AG09309 (cell line): Measurements from ENCODE around the gene YPEL4.

Source experiments
- DNase-seq: peaks from one replicate; pipeline ENCODE4 v3.0.0-alpha.2; 2010; ENCODE audit warnings: low read depth
- H3K4me3 ChIP-seq: 2 replicates; pipeline ENCODE4 v1.5.1; 2011; ENCODE audit warnings: mild to moderate bottlenecking, low read depth, low read length, moderate library complexity; ENCODE audit not compliant: control insufficient read depth
- TF ChIP-seq, protein P1 (sequence below): IDR thresholded peaks from 2 replicates; pipeline ENCODE4 v1.5.1; 2011; ENCODE audit warnings: mild to moderate bottlenecking, low read depth, low read length, inconsistent platforms; ENCODE audit not compliant: insufficient read depth, control insufficient read depth; ENCODE audit errors: missing control alignments

YPEL4 gene

DNA sequence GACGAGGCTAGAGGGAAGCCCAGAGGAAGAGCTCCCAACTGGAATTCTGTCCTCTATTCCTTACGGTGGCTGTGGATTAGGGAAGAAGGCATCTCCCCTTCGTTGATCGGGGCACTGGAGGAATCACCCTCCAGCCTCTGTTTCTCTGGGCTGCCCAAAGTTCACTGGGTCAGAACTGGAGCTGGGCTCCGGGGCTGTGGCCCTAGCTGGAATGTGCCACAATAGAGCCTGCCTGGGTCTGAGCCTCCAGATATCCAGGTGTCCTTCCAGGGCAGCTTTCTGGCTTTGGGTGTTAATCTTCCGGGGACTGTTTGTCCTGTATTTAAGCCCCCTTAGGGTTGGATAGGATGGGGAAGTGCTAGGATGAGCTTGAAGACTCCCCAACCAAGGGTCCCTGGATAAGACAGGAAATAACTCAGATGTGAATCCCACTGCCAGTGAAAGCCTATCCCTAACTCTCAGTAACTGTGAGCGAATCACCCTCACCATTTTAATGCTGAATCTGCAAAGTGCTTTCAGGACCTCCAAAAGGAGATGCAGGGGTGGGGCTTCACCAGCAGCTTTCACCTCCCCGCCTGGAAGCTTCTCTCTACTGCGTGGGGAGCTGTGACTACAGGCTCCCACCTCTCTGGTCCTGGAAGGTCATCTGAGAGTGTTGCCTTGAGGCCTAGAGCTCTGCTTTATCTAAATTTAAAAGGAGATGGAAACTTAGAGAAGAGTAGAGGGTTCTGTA is 9.5 kb downstream of the YPEL4 start:
- H3K4me3 ChIP-seq = peak overlapping the region; percentile 97
- TF ChIP-seq, protein P1, sequence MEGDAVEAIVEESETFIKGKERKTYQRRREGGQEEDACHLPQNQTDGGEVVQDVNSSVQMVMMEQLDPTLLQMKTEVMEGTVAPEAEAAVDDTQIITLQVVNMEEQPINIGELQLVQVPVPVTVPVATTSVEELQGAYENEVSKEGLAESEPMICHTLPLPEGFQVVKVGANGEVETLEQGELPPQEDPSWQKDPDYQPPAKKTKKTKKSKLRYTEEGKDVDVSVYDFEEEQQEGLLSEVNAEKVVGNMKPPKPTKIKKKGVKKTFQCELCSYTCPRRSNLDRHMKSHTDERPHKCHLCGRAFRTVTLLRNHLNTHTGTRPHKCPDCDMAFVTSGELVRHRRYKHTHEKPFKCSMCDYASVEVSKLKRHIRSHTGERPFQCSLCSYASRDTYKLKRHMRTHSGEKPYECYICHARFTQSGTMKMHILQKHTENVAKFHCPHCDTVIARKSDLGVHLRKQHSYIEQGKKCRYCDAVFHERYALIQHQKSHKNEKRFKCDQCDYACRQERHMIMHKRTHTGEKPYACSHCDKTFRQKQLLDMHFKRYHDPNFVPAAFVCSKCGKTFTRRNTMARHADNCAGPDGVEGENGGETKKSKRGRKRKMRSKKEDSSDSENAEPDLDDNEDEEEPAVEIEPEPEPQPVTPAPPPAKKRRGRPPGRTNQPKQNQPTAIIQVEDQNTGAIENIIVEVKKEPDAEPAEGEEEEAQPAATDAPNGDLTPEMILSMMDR = no peak
- DNase-seq = no peak

DNA sequence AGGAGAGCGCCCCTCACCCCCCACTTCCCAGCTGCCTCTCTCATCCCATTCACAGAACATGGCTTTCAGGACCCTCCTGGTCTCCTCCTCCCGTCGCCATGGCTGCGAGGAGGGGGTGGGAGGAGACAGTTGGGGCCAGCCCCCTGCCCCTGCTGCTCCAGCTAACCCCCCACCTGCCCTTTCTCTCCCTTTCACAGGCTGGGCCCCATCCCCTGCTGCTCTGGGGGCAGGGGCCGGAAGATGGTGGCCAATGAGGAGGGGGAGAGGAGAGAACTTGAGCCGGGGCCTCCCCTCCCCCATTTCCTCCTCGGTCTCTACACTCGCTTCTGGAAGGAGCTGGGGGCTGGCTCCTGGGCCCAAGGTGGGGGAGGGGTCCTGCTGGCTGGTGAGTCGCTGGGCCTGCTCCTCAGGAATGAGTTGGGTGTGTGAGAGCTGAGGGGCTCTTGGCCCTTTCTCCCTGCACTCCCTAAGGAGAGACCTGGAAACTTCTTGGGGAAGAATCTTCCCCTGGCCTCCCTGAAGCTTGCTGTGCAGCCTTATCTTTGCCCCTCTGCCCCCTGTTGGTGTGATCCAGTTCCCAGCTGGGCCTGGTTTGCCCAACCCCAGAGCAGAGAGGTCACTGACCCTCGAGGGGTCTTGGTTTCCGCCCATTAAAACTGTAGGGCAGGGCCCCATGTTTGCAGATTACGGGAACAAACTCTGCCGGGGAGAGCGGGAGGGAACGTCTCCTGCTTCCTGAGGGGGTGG is 10.2 kb downstream of the YPEL4 start:
- H3K4me3 ChIP-seq = peak overlapping the region; percentile 97
- TF ChIP-seq, protein P1 = peak; percentile 2
- no peak for DNase-seq

DNA sequence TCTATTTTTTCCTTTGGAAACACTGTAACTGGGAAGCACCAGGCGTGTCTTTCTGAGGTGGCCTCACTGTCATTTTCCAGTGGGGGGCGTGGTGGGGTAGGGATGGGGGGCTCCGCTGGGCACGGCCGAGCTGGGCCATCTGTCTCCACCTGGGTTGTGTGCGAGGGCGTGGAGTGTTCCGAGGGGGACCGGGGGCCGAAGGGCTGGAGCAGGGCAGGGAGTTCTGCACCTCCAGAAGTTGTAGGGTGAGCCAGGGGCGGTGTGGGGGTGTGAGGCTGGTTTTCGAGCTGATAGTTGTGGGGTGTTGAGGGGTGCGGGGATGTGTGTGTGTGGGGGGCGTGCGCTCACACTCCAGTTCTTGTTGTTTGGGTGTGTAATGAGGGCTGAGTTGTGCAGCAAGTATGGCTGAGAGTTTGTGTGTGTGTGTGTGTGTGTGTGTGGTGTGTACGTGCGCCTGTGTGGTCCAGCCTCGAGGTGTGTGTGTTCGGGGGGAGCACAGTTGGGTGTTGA is 10.8 kb downstream of the YPEL4 start:
- DNase-seq = no peak
- peak overlapping the region; percentile 97 for H3K4me3 ChIP-seq
- TF ChIP-seq, protein P1 = no peak

DNA sequence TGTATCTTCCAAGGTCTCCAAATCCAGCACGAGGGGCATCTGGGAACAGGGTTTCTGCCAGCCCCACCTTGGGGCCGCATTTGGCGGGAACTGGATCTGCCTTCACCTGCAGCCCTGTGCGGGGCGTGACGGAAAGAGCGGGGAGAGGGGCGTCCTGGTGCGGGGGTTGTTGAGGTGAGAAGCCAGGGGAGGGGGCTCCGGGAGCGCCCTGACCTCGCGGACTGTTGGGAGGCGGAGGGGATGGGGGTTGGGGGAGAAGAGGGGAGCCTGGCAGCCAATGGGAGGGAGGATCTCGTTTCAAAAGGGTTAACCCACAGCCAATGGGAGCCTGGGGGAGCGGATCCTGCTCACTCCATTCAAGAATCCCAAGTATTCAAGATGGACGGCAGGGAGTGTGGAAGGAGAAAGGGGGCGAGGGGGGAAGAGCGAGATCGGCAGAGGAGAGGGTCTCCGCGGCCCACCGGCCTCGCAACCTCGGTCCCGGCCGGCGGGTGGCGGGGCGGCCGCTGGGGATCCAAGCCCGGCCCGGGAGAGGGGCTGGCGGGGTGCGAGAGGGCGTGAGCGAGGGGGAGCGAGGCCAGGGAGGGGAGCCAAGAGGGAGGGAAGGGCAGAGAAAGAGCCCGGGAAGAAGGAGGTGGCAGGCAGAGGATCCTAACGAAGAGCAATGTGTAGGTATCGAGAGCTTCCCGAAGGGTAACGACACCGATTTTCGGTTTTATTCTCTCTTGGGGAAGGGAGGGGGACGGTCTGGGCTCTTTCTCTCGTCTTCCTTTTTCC is 11.5 kb downstream of the YPEL4 start:
- TF ChIP-seq, protein P1 = no peak
- peak; percentile 46 for DNase-seq
- peak overlapping the region; percentile 97 for H3K4me3 ChIP-seq

DNA sequence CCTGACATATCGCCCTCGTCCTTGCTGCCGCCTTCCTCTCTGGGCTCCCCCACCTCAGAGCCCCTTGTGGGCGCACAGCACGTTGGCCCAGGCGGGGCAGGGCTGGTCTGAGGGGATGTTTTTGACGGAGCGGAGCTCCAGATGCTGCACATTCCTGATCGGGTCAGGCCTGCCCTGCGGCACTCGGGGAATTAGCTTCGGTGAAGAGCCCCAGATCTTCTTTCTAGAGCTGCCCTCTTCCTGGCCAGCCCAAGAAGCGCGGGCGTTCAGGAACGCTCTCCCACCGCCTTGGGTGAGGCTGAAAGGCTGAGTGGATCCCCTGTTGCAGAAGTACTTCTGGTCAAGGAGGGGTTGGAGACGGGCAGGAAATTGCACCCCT is 12.1 kb downstream of the YPEL4 start:
- DNase-seq = no peak
- TF ChIP-seq, protein P1 = no peak
- H3K4me3 ChIP-seq = peak overlapping the region; percentile 97

DNA sequence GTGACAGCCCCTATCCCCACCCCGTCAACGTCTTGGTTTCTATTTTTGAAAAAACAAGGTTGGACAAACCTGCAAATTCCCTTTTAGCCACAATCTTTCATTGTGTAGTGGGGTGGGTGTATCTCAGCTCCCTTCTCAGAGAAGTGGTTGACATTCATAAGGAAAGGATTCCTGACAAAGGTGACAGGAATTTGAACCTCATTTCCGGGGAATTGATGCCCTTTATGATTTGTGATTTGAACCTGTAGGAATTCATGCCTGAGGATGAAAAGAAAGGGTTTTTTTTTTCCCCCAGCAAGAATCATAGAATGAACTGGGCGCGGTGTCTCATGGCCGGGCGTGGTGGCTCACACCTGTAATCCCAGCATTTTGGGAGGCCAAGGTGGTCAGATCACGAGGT is 14.5 kb downstream of the YPEL4 start:
- DNase-seq = no peak
- H3K4me3 ChIP-seq = no peak overlapping the region
- TF ChIP-seq, protein P1 = no peak
